HG03135 (cell line): Measurements from ENCODE around the gene CBX1.
"Not testable (repeated sequence)": the region's sequence is repeated elsewhere in the genome, so short reads cannot be mapped to it uniquely, and the experiment has no call there.

Experiments
- ATAC-seq: cut with Tn5 transposase; IDR thresholded peaks from one replicate; pipeline ENCODE4 v1.9.1; 2021; ENCODE audit warnings: mild to moderate bottlenecking, moderate library complexity; ENCODE audit not compliant: unreplicated experiment

CBX1 gene

GRCh38 chr17:48123776-48124388 is 22.6 kb upstream of the CBX1 start:
- ATAC-seq, result no peak

- ATAC-seq, result no peak
Measured at GRCh38 chr17:48123111-48123510, 21.8 kb upstream of the CBX1 start.

GRCh38 chr17:48122665-48123045 is 21.4 kb upstream of the CBX1 start:
- ATAC-seq, result no peak

GRCh38 chr17:48121923-48122664 is 20.8 kb upstream of the CBX1 start:
- no peak for ATAC-seq

- ATAC-seq, result peak; percentile 39
Measured at GRCh38 chr17:48113201-48113676, 12.0 kb upstream of the CBX1 start.

GRCh38 chr17:48111937-48112241 is 10.6 kb upstream of the CBX1 start:
- ATAC-seq, result no peak

- ATAC-seq, result no peak
Measured at GRCh38 chr17:48110761-48111160, 9.5 kb upstream of the CBX1 start.

- ATAC-seq, result peak; percentile 75
Measured at GRCh38 chr17:48107137-48108055, 6.1 kb upstream of the CBX1 start, which contains the start of gene SNX11. Gene SNX11, plus strand, starts transcription at chr17:48107766. Its CDS starts 4,278 bp downstream, at chr17:48112044.

- ATAC-seq, result no peak
Measured at GRCh38 chr17:48106802-48107136, 5.5 kb upstream of the CBX1 start.

- no peak for ATAC-seq
Measured at GRCh38 chr17:48104440-48104839, 3.2 kb upstream of the CBX1 start.

GRCh38 chr17:48102798-48103715 is 1.8 kb upstream of the CBX1 start:
- ATAC-seq, result no peak

GRCh38 chr17:48102043-48102750 is 919 bp upstream of the CBX1 start:
- no peak for ATAC-seq

- no peak for ATAC-seq
Measured at GRCh38 chr17:48100591-48101011, 677 bp downstream of the CBX1 start.

GRCh38 chr17:48100160-48100559 is 1.1 kb downstream of the CBX1 start:
- ATAC-seq, result no peak

GRCh38 chr17:48095611-48096010 is 5.7 kb downstream of the CBX1 start:
- ATAC-seq, result no peak

GRCh38 chr17:48093341-48094045 is 7.8 kb downstream of the CBX1 start:
- no peak for ATAC-seq

- no peak for ATAC-seq
Measured at GRCh38 chr17:48084932-48085331, 16.3 kb downstream of the CBX1 start.

GRCh38 chr17:48081858-48082257 is 19.4 kb downstream of the CBX1 start:
- ATAC-seq, result no peak

GRCh38 chr17:48077152-48077551 is 24.1 kb downstream of the CBX1 start:
- not testable (repeated sequence) for ATAC-seq
